GM19023 (cell line): ENCODE measurements around the gene DGKB.

Source experiments
- ATAC-seq: cut with Tn5 transposase; IDR thresholded peaks from one replicate; pipeline ENCODE4 v1.9.1; 2021; ENCODE audit warnings: mild to moderate bottlenecking, moderate library complexity; ENCODE audit not compliant: unreplicated experiment

The DGKB gene

GRCh38 chr7:14179781-14180180 lies 722.8 kb downstream of the DGKB start:
- no peak for ATAC-seq

GRCh38 chr7:14177876-14178275 lies 724.7 kb downstream of the DGKB start:
- ATAC-seq = no peak

GRCh38 chr7:14170872-14171271 lies 731.7 kb downstream of the DGKB start:
- ATAC-seq = no peak

- no peak for ATAC-seq
These were observed 744.4 kb downstream of the DGKB start for GRCh38 chr7:14158111-14158510.

GRCh38 chr7:14156436-14156835 lies 746.1 kb downstream of the DGKB start:
- no peak for ATAC-seq

GRCh38 chr7:14148974-14149373 lies 753.6 kb downstream of the DGKB start:
- no peak for ATAC-seq

- no peak for ATAC-seq
These were observed 755.0 kb downstream of the DGKB start for GRCh38 chr7:14147532-14147931.

GRCh38 chr7:14144538-14144937 lies 758.0 kb downstream of the DGKB start:
- ATAC-seq = no peak

- ATAC-seq = no peak
These were observed 758.4 kb downstream of the DGKB start for GRCh38 chr7:14144109-14144508.

GRCh38 chr7:14137676-14138075 lies 764.9 kb downstream of the DGKB start:
- ATAC-seq = no peak

- no peak for ATAC-seq
These were observed 768.8 kb downstream of the DGKB start for GRCh38 chr7:14133752-14134151.

- ATAC-seq = no peak
These were observed 776.6 kb downstream of the DGKB start for GRCh38 chr7:14125998-14126397.

- no peak for ATAC-seq
These were observed 777.8 kb downstream of the DGKB start for GRCh38 chr7:14124716-14125115.

- ATAC-seq = no peak
These were observed 778.6 kb downstream of the DGKB start for GRCh38 chr7:14123923-14124322.

GRCh38 chr7:14115701-14116100 lies 786.9 kb downstream of the DGKB start:
- ATAC-seq = no peak

GRCh38 chr7:14104861-14105260 lies 797.7 kb downstream of the DGKB start:
- ATAC-seq = no peak

- ATAC-seq = no peak
These were observed 806.4 kb downstream of the DGKB start for GRCh38 chr7:14096159-14096558.

GRCh38 chr7:14095233-14095950 lies 807.2 kb downstream of the DGKB start:
- no peak for ATAC-seq
